Brain microvascular endothelial cell (primary cell): ENCODE data around the gene UGGT2.

ENCODE experiments used
- DNase-seq: peaks from one replicate; pipeline ENCODE4 v3.0.0-alpha.2; 2020
- H3K27ac ChIP-seq: fragments of 250-450 bp; sonication (Bioruptor Pico); 2 replicates; pipeline ENCODE4 v1.5.1; 2020; ENCODE audit warnings: mild to moderate bottlenecking, moderate library complexity
- H3K27me3 ChIP-seq: fragments of 250-450 bp; sonication (Bioruptor Pico); replicated peaks from 2 replicates; pipeline ENCODE4 v1.5.1; 2020; ENCODE audit warnings: mild to moderate bottlenecking
- H3K36me3 ChIP-seq: fragments of 250-450 bp; sonication (Bioruptor Pico); replicated peaks from 2 replicates; pipeline ENCODE4 v1.5.1; 2020; ENCODE audit warnings: mild to moderate bottlenecking
- H3K4me3 ChIP-seq: 2 replicates; pipeline ENCODE4 v1.5.1; 2011; ENCODE audit warnings: low read depth, mild to moderate bottlenecking, control low read depth, low read length, moderate library complexity
- in situ Hi-C: cut with HindIII; loops from 2 replicates; pipeline ENCODE4 v1.10.0; 2017; ENCODE audit warnings: low sequenced_read_pairs, low pct_ligation_motif_present
- TF ChIP-seq, protein P1 (sequence below): IDR thresholded peaks from 2 replicates; pipeline ENCODE4 v1.5.1; 2011; ENCODE audit warnings: low read depth, mild to moderate bottlenecking, moderate library complexity, low read length, control low read depth, inconsistent platforms; ENCODE audit errors: missing control alignments

UGGT2 gene

DNA sequence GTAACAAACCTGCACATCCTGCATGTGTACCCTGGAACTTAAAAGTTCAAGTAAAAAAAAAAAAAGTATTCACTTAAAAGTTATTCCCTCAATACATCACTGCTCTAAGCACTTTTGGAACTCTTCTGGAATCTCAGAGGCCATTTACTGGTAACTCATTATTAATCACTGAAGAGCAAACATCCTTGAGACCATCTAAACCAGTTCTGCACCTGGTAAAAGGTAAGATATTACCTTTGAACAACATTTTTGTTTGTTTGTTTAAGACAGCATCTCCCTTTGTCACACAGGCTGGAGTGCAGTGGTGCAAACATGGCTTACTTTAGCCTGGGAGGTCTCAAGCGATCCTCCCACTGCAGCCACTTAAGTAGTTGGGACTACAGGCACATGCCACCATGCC, 16.7 kb downstream of the UGGT2 start:
- no peak overlapping the region for H3K4me3 ChIP-seq
- H3K27me3 ChIP-seq, result no peaks in the 10 kb centered on the region
- H3K27ac ChIP-seq, result no peak overlapping the region
- TF ChIP-seq, protein P1, sequence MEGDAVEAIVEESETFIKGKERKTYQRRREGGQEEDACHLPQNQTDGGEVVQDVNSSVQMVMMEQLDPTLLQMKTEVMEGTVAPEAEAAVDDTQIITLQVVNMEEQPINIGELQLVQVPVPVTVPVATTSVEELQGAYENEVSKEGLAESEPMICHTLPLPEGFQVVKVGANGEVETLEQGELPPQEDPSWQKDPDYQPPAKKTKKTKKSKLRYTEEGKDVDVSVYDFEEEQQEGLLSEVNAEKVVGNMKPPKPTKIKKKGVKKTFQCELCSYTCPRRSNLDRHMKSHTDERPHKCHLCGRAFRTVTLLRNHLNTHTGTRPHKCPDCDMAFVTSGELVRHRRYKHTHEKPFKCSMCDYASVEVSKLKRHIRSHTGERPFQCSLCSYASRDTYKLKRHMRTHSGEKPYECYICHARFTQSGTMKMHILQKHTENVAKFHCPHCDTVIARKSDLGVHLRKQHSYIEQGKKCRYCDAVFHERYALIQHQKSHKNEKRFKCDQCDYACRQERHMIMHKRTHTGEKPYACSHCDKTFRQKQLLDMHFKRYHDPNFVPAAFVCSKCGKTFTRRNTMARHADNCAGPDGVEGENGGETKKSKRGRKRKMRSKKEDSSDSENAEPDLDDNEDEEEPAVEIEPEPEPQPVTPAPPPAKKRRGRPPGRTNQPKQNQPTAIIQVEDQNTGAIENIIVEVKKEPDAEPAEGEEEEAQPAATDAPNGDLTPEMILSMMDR, result no peak
- in situ Hi-C loops, result no loop called here
- no peak for DNase-seq
- no peaks in the 10 kb centered on the region for H3K36me3 ChIP-seq

DNA sequence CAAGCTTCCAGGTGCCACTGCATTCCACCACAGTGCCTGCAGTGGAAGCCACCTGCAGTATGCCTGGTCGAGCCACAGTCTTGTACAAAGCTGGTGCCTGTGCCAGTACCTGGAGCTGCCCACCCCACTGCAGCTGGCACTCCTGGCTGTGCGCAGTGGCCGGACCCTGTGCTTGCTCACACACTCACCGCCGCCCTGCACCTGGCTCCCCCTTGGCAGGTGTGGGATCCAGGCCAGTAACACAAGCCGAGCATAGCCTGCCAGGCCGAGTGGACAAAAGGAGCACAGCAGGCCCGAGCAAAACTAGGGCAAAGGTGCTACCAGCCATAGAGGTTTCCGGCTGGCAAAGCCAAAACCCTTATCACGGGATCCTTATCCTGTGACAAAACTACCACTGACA, 18.5 kb downstream of the UGGT2 start:
- DNase-seq, result no peak
- in situ Hi-C loops, result no loop called here

DNA sequence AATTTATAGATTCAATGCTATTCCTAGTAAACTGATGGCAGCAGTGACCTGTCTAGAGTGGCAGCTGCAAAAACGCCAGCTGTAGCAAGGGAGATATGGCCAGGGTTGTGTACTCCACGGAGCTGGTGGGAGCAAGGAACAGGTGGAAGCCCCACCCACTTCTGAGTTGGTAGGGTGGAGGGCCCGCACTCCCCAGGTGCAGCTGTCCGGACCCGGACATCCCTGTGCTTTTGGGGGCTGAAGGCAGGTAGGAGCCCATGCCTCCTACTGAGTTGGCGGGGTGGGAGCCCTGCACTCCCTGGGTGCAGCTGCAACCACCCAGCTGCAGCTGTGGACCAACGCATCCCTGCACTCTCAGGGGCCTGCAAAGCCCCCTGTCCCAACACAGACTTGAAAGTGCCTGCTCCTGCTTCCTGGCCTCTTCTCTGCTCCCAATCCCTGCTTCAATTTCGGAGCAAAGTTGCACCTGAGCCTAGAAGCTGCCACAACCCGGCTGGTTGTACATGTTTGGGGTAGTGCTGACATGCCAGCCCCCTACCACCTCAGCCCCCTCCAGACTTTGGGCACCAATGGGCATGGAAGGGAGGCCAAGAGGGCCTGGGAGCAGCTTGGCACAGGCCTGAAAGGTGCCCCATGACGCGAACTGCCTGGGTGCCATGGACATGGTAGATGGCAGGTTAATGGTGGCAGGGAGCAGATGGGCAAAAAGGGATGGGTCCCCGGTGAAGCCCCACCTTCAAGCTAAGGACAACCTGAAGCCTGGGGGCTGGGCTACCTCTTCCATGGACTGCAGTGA, 19.8 kb downstream of the UGGT2 start:
- TF ChIP-seq, protein P1, result no peak
- no peaks in the 10 kb centered on the region for H3K36me3 ChIP-seq
- H3K27me3 ChIP-seq, result no peaks in the 10 kb centered on the region
- in situ Hi-C loops, result no loop called here
- DNase-seq, result no peak
- H3K4me3 ChIP-seq, result no peak overlapping the region
- H3K27ac ChIP-seq, result no peak overlapping the region

More for the DNA sequence above, 18.5 kb downstream of the UGGT2 start:
- TF ChIP-seq, protein P1, result no peak
- no peaks in the 10 kb centered on the region for H3K36me3 ChIP-seq
- no peak overlapping the region for H3K4me3 ChIP-seq
- no peaks in the 10 kb centered on the region for H3K27me3 ChIP-seq
- no peak overlapping the region for H3K27ac ChIP-seq

DNA sequence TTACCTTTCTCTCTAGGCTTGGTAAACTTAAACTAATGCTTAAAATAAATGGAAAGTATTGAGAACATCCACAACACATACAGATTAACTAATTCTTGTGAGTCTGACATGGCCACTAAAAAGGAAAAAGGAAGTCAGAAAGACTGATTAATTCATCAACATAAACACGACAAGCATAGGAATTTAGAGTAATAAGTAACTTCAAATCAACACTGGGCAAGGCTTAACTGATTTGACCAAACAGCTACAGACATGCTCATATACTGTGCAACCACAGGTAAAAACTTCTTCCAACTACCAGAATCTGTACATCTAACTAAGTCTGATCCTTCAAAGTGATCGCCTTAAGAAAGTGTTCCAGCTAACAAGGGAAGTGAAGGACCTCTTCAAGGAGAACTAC, 20.5 kb downstream of the UGGT2 start:
- H3K4me3 ChIP-seq, result no peak overlapping the region
- no peaks in the 10 kb centered on the region for H3K36me3 ChIP-seq
- DNase-seq, result no peak
- no peak overlapping the region for H3K27ac ChIP-seq
- TF ChIP-seq, protein P1, result no peak
- in situ Hi-C loops, result no loop called here
- no peaks in the 10 kb centered on the region for H3K27me3 ChIP-seq

DNA sequence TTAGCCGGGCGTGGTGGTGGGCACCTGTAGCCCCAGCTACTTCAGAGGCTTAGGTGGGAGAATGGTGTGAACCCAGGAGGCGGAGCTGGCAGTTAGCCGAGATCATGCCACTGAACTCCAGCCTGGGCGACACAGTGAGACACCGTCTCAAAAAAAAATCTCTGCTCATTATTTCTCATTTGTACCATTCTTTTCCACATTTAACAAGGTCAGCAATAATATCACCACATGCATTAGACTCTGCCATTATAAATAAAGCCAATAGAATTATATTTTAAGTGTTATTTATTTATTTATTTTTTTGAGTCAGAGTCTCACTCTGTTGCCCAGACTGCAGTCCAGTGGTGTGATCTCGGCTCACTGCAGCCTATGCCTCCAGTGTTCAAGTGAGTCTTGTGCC, 24.2 kb downstream of the UGGT2 start:
- Histone ChIP-seq H3K27ac (no peak overlapping the region), H3K27me3 (no peaks in the 10 kb centered on the region), H3K36me3 (no peaks in the 10 kb centered on the region), H3K4me3 (no peak overlapping the region)
- TF ChIP-seq, protein P1, result no peak
- DNase-seq, result no peak
- in situ Hi-C loops, result no loop called here

DNA sequence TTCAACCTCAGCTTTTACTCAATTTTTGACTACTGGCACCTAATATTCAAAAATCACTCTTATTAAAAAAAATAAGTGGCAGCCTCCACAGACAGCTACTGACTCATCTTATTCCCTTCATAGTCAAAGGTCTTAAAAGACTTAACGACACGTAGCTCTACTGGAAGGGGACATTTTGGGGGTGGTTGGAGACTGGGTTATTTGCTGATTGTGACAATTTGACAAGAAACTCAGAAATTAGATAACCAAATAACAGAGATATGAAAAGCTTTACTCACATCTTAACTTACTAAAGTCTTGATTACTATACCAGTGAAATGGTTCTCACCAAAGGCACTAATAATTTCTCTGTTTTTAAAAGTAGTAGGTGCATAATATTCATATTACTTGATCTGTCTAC, 25.7 kb downstream of the UGGT2 start:
- DNase-seq, result no peak
- Histone ChIP-seq H3K36me3 (no peaks in the 10 kb centered on the region), H3K4me3 (no peak overlapping the region), H3K27ac (no peak overlapping the region), H3K27me3 (no peaks in the 10 kb centered on the region)
- in situ Hi-C loops, result no loop called here
- TF ChIP-seq, protein P1, result no peak
